Upper lobe of right lung (tissue), 1 donor: ENCODE data around the gene MMEL1. TPM values are rescaled to one million over a fixed set of nuclear protein-coding genes. Genes with fewer than 3 reads are reported as not detected.

Experiments used
- ATAC-seq: fragments of 200-7000 bp; cut with Tn5 transposase; one replicate; pipeline ENCODE4 v1.9.1; 2020; ENCODE audit warnings: mild to moderate bottlenecking, moderate library complexity
- DNase-seq: peaks from one replicate; pipeline ENCODE4 v3.0.0-alpha.2; 2020
- H3K27ac ChIP-seq: fragments of 200-600 bp; one replicate; pipeline ENCODE4 v1.8.0; 2022
- H3K27me3 ChIP-seq: fragments of 200-600 bp; one replicate; pipeline ENCODE4 v1.8.0; 2022; ENCODE audit warnings: mild to moderate bottlenecking
- H3K36me3 ChIP-seq: fragments of 200-600 bp; one replicate; pipeline ENCODE4 v1.8.0; 2022
- H3K4me1 ChIP-seq: fragments of 200-600 bp; one replicate; pipeline ENCODE4 v1.8.0; 2022
- H3K4me3 ChIP-seq: fragments of 200-600 bp; one replicate; pipeline ENCODE4 v1.8.0; 2022; ENCODE audit warnings: mild to moderate bottlenecking
- H3K9me3 ChIP-seq: fragments of 200-600 bp; one replicate; pipeline ENCODE4 v1.8.0; 2022
- intact Hi-C: fragments of 100-400 bp; cut with DNase I; formaldehyde crosslinking; loops from one replicate; pipeline ENCODE4 v1.11.0; 2022
- total RNA-seq: library from RNA; stranded (reverse); fragmentation: NEBNext Ultra II Directional; extraction: Animal tissue kit (Norgen Biotek cat#: 25700); gene quantifications from one replicate; pipeline ENCODE4 v1.2.1, GENCODE V29; 2021
- TF ChIP-seq, protein P1 (sequence below): fragments of 200-600 bp; IDR thresholded peaks from one replicate; pipeline ENCODE4 v1.8.0; 2022; ENCODE audit warnings: antibody characterized with exemption
- donor health status: DM: no; HTN: yes; CAD: no; lungs with severe emphysema.

Gene MMEL1
- total RNA-seq, 1 donor from 2014 or later = 3.2 TPM

DNA sequence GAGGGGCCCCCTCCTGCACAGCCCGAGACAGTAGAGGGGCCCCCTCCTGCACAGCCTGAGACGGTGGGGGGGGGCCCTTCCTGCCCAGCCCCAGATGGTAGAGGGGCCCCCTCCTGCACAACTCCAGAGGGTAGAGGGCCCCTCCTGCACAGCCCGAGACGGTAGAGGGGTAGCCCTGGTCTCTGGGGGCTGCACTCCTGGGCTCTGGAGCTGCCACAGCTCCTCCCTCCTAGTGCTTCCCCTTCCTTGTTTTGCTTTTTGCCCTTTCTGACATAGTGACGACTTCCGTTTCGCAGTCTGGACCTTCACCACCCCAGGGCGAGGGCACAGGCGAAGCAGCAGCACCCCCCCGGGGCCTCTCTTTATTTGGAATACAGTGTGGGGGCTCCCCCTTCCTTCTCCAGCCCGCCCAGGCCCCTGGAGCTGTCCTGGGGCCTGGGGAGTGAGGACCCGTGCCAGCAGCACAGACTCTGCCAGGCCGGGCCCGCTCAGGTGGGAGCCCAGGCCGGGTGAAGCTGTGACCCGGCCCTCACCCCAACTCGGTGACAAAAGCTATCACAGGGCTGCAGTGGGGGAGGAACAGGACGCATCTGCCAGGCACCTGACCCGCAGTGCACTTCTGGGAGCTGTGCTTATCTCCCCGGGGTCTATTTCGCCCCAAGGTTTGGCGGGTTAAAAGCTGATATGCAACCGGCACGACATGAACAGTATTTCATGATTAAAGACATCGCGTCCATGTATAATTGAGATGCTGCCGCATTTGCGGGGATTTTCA is 47.3 kb downstream of the MMEL1 start:
- Histone ChIP-seq H3K36me3 (no peaks in the 10 kb centered on the region), H3K4me3 (peak overlapping the region; percentile 88), H3K27me3 (no peaks in the 10 kb centered on the region), H3K9me3 (no peaks in the 10 kb centered on the region), H3K4me1 (peaks cover 38% of the 10 kb centered on the region), H3K27ac (peak overlapping the region; percentile 98)
- peak; percentile 56 for ATAC-seq
- intact Hi-C loops = no loop called here
- DNase-seq = peak; percentile 88
- TF ChIP-seq, protein P1, sequence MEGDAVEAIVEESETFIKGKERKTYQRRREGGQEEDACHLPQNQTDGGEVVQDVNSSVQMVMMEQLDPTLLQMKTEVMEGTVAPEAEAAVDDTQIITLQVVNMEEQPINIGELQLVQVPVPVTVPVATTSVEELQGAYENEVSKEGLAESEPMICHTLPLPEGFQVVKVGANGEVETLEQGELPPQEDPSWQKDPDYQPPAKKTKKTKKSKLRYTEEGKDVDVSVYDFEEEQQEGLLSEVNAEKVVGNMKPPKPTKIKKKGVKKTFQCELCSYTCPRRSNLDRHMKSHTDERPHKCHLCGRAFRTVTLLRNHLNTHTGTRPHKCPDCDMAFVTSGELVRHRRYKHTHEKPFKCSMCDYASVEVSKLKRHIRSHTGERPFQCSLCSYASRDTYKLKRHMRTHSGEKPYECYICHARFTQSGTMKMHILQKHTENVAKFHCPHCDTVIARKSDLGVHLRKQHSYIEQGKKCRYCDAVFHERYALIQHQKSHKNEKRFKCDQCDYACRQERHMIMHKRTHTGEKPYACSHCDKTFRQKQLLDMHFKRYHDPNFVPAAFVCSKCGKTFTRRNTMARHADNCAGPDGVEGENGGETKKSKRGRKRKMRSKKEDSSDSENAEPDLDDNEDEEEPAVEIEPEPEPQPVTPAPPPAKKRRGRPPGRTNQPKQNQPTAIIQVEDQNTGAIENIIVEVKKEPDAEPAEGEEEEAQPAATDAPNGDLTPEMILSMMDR = no peak

DNA sequence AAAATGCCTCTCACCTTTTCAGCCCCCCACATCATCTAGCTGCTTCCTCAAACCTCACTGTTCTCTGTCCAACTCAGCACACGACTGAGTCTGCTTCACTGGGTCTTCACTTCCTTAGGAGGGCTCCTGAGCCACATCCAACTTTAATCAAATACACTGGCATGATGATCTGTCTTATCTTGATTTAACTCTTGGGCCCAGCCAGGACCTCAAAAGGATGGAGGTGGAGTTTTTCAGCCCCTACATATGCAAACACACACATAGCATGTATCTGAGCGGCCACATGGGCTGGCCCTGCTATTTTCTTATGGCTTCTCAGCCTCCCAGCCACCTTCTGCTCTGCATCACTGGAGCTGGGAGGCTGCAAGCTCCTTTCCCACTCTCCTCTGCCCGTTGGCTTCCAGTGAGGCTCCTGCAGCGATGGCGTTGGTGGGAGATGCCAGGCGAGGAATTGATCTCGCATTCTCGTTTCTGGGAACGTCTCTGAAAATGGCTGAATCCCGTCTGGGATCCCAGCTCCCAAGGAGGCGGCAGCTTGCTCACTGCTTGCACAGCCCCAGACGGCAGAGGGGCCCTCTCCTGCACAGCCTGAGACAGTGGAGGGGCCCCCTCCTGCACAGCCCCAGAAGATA is 48.0 kb downstream of the MMEL1 start:
- Histone ChIP-seq H3K27me3 (no peaks in the 10 kb centered on the region), H3K4me3 (peak overlapping the region; percentile 88), H3K9me3 (no peaks in the 10 kb centered on the region), H3K4me1 (peaks cover 38% of the 10 kb centered on the region), H3K27ac (peak overlapping the region; percentile 98), H3K36me3 (no peaks in the 10 kb centered on the region)
- TF ChIP-seq, protein P1 = no peak
- intact Hi-C loops = no loop called here
- no peak for ATAC-seq
- no peak for DNase-seq

DNA sequence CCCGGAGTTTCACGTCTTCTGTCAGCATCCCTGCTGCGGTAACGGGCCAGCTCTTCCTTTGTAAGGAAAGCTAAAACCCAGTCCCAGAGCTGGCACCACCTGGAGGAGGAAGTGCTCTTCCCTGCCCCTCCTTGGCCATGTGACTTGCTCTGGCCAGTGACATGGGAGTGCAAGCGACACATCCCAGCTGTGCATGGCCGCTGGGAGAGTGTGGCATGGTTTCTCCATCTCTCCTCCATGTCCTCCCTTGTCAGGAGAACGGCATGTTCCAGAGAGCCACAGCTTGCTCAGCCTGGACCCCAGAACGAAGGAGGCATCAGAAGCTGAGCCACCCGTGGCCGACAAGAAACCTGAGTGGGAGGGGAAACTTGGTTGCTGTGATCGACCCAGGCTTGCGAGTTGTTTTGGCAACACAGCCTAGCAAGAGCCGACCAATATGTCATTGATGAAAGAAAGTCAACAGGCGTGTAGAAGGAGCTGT is 48.9 kb downstream of the MMEL1 start:
- intact Hi-C loops = no loop called here
- Histone ChIP-seq H3K27me3 (no peaks in the 10 kb centered on the region), H3K27ac (peak overlapping the region; percentile 98), H3K9me3 (no peaks in the 10 kb centered on the region), H3K36me3 (no peaks in the 10 kb centered on the region), H3K4me1 (peaks cover 40% of the 10 kb centered on the region), H3K4me3 (no peak overlapping the region)
- TF ChIP-seq, protein P1 = no peak
- DNase-seq (peak; percentile 80), ATAC-seq (peak; percentile 2)

DNA sequence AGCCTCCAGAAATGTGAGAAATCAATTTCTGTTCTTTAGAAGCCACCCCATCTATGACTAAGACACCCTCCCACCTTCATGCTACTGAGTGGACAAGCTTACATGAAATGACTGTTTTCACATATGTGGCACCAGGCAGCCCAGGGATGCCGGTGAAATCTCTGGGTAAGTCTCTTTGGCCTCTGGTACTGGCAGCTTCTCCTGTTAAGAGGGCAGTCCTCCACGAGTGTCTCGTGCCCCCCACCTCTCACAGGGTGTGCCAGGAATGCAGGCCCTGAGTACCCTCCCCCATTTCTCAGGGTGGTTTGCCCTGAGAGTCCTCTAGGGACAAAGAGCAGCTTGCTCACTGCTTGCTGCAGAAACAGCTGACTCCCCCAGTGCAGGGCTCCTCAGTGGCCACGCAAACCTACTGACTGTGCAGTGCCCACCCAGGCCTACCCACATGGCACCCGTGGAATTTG is 49.5 kb downstream of the MMEL1 start:
- ATAC-seq (no peak), DNase-seq (no peak)
- peak overlapping the region; percentile 98 for H3K27ac ChIP-seq
- no peaks in the 10 kb centered on the region for H3K9me3 ChIP-seq
- no peaks in the 10 kb centered on the region for H3K36me3 ChIP-seq
- H3K4me1 ChIP-seq = peaks cover 46% of the 10 kb centered on the region
- intact Hi-C loops = no loop called here
- no peak overlapping the region for H3K4me3 ChIP-seq
- TF ChIP-seq, protein P1 = no peak
- H3K27me3 ChIP-seq = no peaks in the 10 kb centered on the region

DNA sequence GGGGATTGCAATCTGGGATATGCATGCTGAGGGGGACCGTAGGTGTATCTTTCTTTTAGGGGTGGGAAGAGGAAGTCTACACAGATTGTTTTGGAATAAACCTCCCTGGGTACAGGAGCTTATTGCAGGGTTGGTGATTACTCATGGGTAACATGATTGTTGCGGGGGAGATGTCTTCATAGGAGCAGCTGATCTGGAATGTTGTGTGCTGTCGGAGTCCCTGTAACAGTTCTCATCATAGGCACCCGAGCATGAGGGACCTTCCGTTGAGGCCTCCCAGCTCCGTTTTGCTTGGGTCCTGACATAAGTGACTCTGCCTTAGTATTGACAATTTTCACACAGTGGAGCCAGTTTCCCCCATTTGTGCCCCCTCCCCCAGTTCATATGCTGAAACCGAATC is 50.4 kb downstream of the MMEL1 start:
- H3K27me3 ChIP-seq = no peaks in the 10 kb centered on the region
- peak overlapping the region; percentile 30 for H3K27ac ChIP-seq

More for the DNA sequence above, 50.4 kb downstream of the MMEL1 start:
- no peaks in the 10 kb centered on the region for H3K9me3 ChIP-seq
- H3K4me1 ChIP-seq = peaks cover 48% of the 10 kb centered on the region
- DNase-seq (no peak), ATAC-seq (no peak)
- intact Hi-C loops = no loop called here
- no peak overlapping the region for H3K4me3 ChIP-seq
- no peaks in the 10 kb centered on the region for H3K36me3 ChIP-seq
- TF ChIP-seq, protein P1 = no peak
